DMS 273 (cell line): Measurements from ENCODE around the gene SLC35D1.
"Not testable (repeated sequence)": the region's sequence is repeated elsewhere in the genome, so short reads cannot be mapped to it uniquely, and the experiment has no call there.

Source experiments
- DNase-seq: peaks from one replicate; lab custom pipeline; 2025; ENCODE audit not compliant: unreplicated experiment; lab: John Stamatoyannopoulos, UW

Gene SLC35D1

DNA sequence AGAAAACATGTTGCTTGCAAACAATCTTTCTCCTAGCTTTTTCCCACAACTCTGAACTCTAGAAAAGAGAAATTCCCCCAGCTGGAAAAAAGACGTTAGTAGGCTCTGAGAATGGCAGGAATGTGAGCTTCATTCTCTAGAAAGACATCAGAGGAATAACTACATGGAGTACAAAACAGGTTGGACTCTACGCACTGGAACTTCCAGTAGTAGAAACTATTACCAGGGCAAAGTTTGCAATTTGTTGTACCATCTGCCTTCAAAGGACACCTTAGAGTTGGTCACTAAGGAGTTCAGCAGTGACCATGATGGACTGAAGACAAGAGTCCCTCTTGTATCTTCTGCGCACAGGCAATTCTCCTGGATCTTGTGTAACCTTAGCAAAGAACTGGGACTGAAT is 60.9 kb downstream of the SLC35D1 start:
- no peak for DNase-seq

DNA sequence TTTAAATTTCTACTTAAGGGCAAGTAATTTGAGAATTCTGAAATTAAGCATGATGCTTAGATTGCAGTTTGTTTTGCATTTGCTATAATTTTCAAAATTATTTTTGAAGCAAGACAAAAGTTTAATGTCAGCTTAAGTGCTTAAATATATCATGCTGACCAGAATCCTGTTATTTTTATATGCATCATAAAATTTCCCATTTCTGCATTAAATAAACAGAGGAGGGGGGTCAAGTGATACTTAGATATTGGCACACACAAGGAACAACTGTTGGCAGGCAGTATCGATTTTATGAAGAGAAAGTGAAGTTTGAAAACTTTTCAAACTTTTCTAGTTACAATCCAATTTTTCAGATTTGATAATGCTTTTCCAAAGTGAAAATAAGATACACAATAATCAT is 68.1 kb downstream of the SLC35D1 start:
- DNase-seq, result no peak

GRCh38 chr1:66984491-66984890 is 69.5 kb downstream of the SLC35D1 start:
- no peak for DNase-seq

DNA sequence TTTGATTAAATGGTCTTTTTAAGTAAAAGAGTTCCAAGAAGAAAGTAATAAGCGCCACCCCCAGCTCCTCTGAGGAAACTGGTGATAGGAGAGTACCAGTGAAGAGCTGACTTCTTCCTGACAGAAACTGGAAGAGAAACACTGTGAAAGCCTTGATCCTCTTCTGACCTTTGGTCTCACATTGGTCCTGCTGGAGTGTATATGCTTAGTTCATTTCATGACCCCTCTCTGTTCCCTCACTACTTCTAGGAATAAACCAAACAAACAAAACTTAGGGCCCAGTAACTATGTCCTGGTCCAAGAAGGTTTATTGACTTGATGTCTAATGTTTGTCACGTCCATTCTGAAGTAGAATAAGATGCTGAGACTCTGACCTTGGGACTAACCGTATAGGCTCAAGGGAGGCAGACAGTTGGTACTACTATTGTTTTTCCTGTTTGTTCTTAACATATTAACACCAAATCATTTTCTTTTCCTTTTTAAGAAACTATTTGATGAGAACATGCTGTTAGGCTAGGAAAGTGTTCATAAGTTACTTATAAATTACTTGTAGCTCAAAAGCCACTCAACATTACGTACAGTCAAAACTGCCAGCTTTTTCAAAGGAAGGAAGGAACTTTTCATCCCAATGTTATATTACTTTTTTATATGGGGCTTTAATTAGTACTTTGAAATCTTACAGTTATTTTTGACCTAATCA is 71.2 kb downstream of the SLC35D1 start:
- no peak for DNase-seq

- no peak for DNase-seq
Measured at GRCh38 chr1:66981679-66982078, 72.3 kb downstream of the SLC35D1 start.

DNA sequence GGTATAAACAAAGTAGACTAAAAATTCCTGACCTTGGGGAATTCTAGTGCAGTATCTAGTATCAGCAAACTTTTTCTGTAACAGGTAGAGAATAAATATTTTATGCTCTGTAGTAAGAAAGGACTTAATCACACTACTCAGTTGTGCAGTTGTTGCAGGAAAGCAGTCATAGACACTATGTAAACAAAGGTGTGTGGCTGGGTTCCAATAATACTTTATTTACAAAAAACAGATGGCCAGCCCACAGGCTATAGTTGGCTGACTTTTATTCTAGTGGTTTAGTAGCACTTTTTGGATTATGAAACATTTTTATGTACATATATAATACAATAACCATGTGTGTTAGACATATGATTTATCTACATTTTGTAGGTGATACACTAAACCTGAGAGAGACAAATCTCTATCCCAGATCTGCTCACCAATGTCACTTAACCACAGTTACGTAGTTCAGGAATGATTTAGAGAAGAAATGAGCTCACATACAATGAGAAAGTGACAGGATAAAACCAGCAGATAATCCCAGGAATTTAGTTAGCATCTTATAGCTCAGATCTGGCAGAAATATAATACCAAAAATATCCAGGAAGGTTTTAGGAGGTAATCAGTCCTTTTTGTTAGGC is 73.1 kb downstream of the SLC35D1 start:
- peak; percentile 42 for DNase-seq

DNA sequence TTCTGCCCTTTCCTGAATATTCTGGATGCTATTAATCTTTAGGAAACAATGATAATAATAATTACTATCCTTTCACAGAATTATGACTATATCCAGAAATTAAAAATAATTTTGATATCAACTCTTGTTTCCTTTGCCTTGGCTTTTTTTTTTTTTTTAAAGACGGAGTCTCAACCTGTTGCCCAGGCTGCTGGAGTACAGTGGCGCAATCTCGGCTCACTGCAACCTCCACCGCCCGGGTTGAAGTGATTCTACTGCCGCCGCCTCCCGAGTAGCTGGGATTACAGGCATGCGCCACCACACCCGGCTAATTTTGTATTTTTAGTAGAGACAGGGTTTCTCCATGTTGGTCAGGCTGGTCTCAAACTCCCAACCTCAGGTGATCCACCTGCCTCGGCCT is 74.3 kb downstream of the SLC35D1 start:
- not testable (repeated sequence) for DNase-seq

DNA sequence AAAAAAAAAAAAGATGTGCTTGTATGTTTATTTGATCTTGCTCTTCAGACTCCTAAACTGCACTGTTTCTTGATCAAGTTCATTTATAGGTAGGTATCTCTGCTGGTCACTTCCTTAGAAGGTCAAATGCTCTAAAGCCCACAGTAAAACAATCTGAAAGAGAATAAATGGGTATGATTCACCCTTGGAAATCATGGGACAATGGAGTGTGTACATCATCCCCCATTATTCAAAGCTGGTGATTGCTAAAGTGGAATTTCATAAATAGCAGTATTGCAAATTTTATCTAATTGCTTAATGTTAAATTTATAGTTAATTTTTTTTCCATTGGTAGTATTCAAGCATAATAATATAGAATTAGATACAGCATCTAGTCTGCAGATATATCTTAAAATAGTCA is 75.7 kb downstream of the SLC35D1 start:
- no peak for DNase-seq

GRCh38 chr1:66968574-66968973 is 85.4 kb downstream of the SLC35D1 start:
- no peak for DNase-seq

- not testable (repeated sequence) for DNase-seq
Measured at GRCh38 chr1:66966188-66966873, 87.6 kb downstream of the SLC35D1 start.

- DNase-seq, result no peak
Measured at GRCh38 chr1:66957938-66958337, 96.0 kb downstream of the SLC35D1 start.

DNA sequence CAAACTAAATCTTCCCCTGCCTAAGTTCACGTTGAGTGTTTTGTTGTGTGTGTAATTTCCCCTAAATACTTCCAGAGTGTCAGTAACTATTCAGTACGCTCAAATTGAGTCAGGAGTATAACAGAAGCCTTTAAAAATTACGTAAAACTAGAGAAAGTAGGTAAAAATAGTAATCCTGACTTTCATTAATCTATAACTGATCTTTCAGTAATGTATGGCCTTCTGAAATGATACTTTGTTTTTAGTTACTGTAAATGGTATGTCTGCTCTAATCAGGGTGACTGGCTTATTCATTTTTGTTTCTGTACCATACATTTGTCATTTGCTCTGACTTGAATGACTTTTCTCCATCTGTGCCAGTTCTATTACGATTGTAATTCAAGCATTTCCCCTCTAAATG is 99.7 kb downstream of the SLC35D1 start:
- DNase-seq, result no peak

DNA sequence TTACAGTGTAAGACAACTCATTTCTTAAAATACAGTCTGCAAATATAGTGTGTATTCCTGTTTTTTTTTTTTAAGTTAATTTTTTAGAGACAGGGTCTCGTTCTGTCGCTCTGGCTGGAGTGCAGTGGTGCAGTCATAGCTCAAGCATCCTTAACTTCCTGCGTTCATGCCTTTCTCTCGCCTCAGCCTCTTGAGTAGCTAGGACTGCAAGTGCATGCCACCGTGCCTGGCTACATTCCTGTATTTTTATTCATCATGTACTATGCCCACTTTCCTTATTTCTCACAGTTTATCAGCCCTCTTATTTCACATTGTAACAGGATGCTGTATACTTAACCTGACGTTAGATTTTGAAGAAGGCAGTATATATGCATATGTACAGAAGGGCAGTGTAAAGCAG is 102.4 kb downstream of the SLC35D1 start:
- no peak for DNase-seq
